Coronary artery (tissue), 2 donors: Measurements from ENCODE around the gene PPP3CA.
"Not testable (repeated sequence)": the region's sequence is repeated elsewhere in the genome, so short reads cannot be mapped to it uniquely, and the experiment has no call there.

Source experiments
- DNase-seq: peaks from one replicate; pipeline ENCODE4 v3.0.0-alpha.2; 2017; ENCODE audit warnings: low spot score
- H3K27ac ChIP-seq, 2 donors: fragments of 200-600 bp; sonication (generic); one replicate each; pipeline ENCODE4 v1.5.1; 2016 to 2019
- H3K4me3 ChIP-seq: fragments of 200-600 bp; sonication (generic); 2 replicates; pipeline ENCODE4 v1.5.1; 2016; ENCODE audit warnings: mild to moderate bottlenecking, moderate library complexity
- TF ChIP-seq, protein P1 (sequence below): fragments of 200-600 bp; sonication (generic); IDR thresholded peaks from one replicate; pipeline ENCODE4 v1.5.1; 2019; ENCODE audit warnings: antibody characterized with exemption

The PPP3CA gene

GRCh38 chr4:101183666-101184373 is 163.5 kb downstream of the PPP3CA start:
- no peak for DNase-seq
- Histone ChIP-seq H3K4me3 (no peak overlapping the region), H3K27ac (no peak overlapping the region)
- TF ChIP-seq, protein P1, sequence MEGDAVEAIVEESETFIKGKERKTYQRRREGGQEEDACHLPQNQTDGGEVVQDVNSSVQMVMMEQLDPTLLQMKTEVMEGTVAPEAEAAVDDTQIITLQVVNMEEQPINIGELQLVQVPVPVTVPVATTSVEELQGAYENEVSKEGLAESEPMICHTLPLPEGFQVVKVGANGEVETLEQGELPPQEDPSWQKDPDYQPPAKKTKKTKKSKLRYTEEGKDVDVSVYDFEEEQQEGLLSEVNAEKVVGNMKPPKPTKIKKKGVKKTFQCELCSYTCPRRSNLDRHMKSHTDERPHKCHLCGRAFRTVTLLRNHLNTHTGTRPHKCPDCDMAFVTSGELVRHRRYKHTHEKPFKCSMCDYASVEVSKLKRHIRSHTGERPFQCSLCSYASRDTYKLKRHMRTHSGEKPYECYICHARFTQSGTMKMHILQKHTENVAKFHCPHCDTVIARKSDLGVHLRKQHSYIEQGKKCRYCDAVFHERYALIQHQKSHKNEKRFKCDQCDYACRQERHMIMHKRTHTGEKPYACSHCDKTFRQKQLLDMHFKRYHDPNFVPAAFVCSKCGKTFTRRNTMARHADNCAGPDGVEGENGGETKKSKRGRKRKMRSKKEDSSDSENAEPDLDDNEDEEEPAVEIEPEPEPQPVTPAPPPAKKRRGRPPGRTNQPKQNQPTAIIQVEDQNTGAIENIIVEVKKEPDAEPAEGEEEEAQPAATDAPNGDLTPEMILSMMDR, result no peak

GRCh38 chr4:101183221-101183620 is 164.1 kb downstream of the PPP3CA start:
- TF ChIP-seq, protein P1, result no peak
- Histone ChIP-seq H3K27ac (no peak overlapping the region), H3K4me3 (no peak overlapping the region)
- no peak for DNase-seq

DNA sequence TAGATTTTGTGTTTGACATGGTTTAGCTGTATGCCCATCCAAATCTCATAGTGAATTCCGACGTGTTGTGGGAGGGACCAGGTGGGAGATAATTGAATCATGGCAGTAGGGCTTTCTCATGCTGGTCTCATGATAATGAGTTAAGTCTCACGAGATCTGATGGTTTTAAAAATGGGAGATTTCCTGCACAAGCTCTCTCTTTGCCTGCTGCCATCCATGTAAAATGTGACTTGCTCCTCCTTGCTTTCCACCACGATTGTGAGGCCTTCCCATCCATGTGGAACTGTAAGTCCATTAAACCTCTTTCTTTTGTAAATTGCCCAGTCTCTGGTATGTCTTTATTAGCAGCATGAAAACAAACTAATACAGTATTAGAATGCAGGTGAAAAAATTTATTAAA is 164.6 kb downstream of the PPP3CA start:
- H3K4me3 ChIP-seq, H3K27ac ChIP-seq, DNase-seq: not testable (repeated sequence)

- no peak for DNase-seq
- TF ChIP-seq, protein P1, result no peak
- no peak overlapping the region for H3K4me3 ChIP-seq
- no peak overlapping the region for H3K27ac ChIP-seq
Observed at GRCh38 chr4:101178731-101179130, 168.6 kb downstream of the PPP3CA start.

DNA sequence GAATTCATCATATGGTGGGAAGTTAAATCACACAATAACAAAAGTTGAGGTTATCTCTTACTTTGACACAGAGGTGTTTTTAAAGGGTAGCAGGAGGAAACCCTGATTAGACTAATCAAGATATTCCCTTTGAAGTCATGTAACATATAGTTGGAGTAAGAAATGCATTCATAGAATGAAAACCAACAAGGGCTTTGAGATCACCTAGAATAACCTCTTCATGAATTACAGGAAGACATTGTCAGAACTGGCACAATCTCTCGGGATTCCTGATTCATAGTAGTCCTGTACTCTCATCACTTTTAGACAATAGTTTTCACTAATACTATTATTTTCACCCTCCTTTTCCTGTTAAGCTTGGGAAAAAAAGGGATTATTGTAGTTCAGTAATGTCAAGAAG is 170.2 kb downstream of the PPP3CA start:
- Histone ChIP-seq H3K27ac (no peak overlapping the region), H3K4me3 (no peak overlapping the region)
- TF ChIP-seq, protein P1, result no peak
- DNase-seq, result no peak

GRCh38 chr4:101175896-101176676 is 171.2 kb downstream of the PPP3CA start:
- TF ChIP-seq, protein P1, result no peak
- H3K27ac ChIP-seq, result no peak overlapping the region
- DNase-seq, result no peak
- H3K4me3 ChIP-seq, result no peak overlapping the region

- Histone ChIP-seq H3K27ac (no peak overlapping the region), H3K4me3 (no peak overlapping the region)
- DNase-seq, result no peak
- TF ChIP-seq, protein P1, result no peak
Observed at GRCh38 chr4:101174679-101175345, 172.5 kb downstream of the PPP3CA start.
